Cardiac fibroblast (primary cell): ENCODE data around the gene WWTR1.

Experiments used
- DNase-seq, 2 donors: peaks; one replicate each; pipeline versions ENCODE4 v3.0.0 to v3.0.0-alpha.2; 2010; ENCODE audit warnings: low read depth in 2 of 2
- H3K4me3 ChIP-seq, 2 donors: replicated peaks in 1 of 2; 1 replicate in 1 of 2; 2 replicates in 1 of 2; pipeline ENCODE4 v1.5.1; 2011; ENCODE audit warnings: low read depth in 2 of 2, low read length in 2 of 2, mild to moderate bottlenecking in 2 of 2, moderate library complexity in 1 of 2
- CTCF ChIP-seq: IDR thresholded peaks from one replicate; pipeline ENCODE4 v1.5.1; 2011; ENCODE audit warnings: low read depth, mild to moderate bottlenecking, low read length, inconsistent platforms

Gene WWTR1

GRCh38 chr3:149564079-149564478 lies 93.7 kb downstream of the WWTR1 start:
- no peak overlapping the region for H3K4me3 ChIP-seq
- TF ChIP-seq CTCF = no peak
- DNase-seq = peak in 1 of 2 donors; percentile 36

- no peak for DNase-seq
- no peak for TF ChIP-seq CTCF
- H3K4me3 ChIP-seq = no peak overlapping the region
Observed at GRCh38 chr3:149563114-149563513, 94.7 kb downstream of the WWTR1 start.

- DNase-seq = no peak
- H3K4me3 ChIP-seq = no peak overlapping the region
- no peak for TF ChIP-seq CTCF
Observed at GRCh38 chr3:149560617-149561016, 97.2 kb downstream of the WWTR1 start.

GRCh38 chr3:149560001-149560400 lies 97.8 kb downstream of the WWTR1 start:
- DNase-seq = no peak
- H3K4me3 ChIP-seq = no peak overlapping the region
- TF ChIP-seq CTCF = no peak

DNA sequence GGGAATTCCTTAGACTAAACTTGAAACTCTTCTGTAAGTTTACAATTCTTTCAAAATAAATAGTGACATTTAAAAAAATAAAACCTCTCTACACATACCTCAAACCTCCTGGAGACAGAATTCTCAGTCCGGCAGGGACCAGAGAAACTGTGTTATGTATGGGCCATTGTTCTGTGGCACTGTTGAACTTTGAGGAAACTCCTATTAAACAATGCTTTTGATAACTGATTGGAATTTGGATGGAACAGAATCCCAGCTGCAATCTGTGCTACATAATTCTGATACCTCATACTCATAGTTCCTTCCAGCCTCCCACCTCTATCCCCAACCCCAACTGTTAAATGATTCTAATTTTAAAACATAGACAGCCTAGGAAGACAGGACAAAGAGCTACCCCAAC lies 98.3 kb downstream of the WWTR1 start:
- H3K4me3 ChIP-seq = no peak overlapping the region
- no peak for DNase-seq
- no peak for TF ChIP-seq CTCF

GRCh38 chr3:149555927-149556326 lies 101.9 kb downstream of the WWTR1 start:
- TF ChIP-seq CTCF = no peak
- no peak overlapping the region for H3K4me3 ChIP-seq
- peak; percentile 66 to 77 for DNase-seq

- H3K4me3 ChIP-seq = no peak overlapping the region
- TF ChIP-seq CTCF = no peak
- DNase-seq = peak; percentile 84 to 95
Observed at GRCh38 chr3:149554826-149555225, 103.0 kb downstream of the WWTR1 start.
